ENCODE results near the gene PAX4.
"Not testable (repeated sequence)": the region's sequence is repeated elsewhere in the genome, so short reads cannot be mapped to it uniquely, and the experiment has no call there.

The PAX4 gene

GRCh38 chr7:127585044-127585953 is 32.6 kb downstream of the PAX4 start, which contains the start of gene GCC1:
Gene GCC1 (minus strand): TSS chr7:127585596. CDS start chr7:127585182, 414 bp downstream.
- DNase-seq: peak; percentile 89

- DNase-seq: no peak
These were observed 33.3 kb downstream of the PAX4 start for GRCh38 chr7:127584648-127585043.

GRCh38 chr7:127582361-127582760 is 35.6 kb downstream of the PAX4 start:
- DNase-seq: no peak

- DNase-seq: peak; percentile 14
These were observed 36.2 kb downstream of the PAX4 start for GRCh38 chr7:127581716-127582115.

GRCh38 chr7:127580612-127581011 is 37.3 kb downstream of the PAX4 start:
- no peak for DNase-seq

- peak; percentile 32 for DNase-seq
These were observed 39.1 kb downstream of the PAX4 start for GRCh38 chr7:127578711-127579275.

- DNase-seq: peak; percentile 32
These were observed 39.8 kb downstream of the PAX4 start for GRCh38 chr7:127578036-127578684.

GRCh38 chr7:127571741-127572505 is 46.0 kb downstream of the PAX4 start:
- no peak for DNase-seq

GRCh38 chr7:127568034-127568433 is 49.9 kb downstream of the PAX4 start:
- DNase-seq: not testable (repeated sequence)

- no peak for DNase-seq
These were observed 51.7 kb downstream of the PAX4 start for GRCh38 chr7:127566242-127566641.
